SK-N-MC (cell line): ENCODE data around the gene PSTPIP1.

Source experiments
- EZH2 ChIP-seq: fragments of 200-600 bp; sonication (generic); IDR thresholded peaks from one replicate; pipeline ENCODE4 v1.6.1; 2017; ENCODE audit warnings: antibody characterized with exemption
- POLR2AphosphoS5 ChIP-seq: IDR thresholded peaks from 2 replicates; pipeline ENCODE4 v1.6.1; 2012; ENCODE audit warnings: mild to moderate bottlenecking, low read depth, low read length, borderline replicate concordance

- TF ChIP-seq EZH2: no peak
- TF ChIP-seq POLR2AphosphoS5: no peak
Observed at GRCh38 chr15:77084436-77084835, 89.5 kb downstream of the PSTPIP1 start.
